ENCODE results near the gene AK4.

AK4 gene

DNA sequence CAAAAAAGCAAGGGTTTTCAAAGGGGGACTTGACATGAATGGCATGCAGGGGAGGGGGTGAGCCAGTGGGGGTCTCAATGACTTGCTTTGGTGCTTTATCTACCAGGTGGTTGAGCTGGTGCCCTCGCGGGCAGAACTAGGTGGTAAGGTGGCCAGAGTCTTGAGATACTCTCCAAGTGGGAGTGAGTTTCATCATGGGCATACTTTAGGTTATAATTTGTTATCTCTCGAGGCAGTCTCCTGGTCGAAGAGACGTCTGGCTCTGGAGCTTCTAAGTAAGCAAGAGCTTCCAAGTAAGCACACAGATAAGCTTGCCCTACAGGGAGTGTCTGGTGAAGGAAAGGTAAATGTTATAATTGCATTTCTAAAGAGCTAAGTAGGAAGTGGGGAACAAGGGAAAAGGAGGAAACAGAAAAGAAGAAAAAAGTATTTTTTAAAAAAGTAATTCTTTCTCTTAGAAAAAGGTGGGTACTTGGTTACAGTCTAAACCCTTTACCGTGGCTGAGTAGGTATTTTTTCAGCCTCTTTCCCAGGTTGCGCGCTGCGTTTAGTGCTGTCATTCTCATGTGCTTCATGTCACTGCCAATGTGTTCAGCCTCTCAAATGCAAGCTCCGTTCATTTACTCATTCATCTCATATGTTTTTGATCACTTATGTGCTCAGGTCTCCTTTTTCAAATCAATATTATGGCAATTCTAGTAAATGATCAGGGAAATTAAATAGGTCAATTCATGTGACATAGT is 129.8 kb downstream of the AK4 start:
- no peaks in the 10 kb centered on the region for H3K4me1 Mint-ChIP-seq (ENCODE audit: low read depth)
- no peak overlapping the region for H3K4me3 Mint-ChIP-seq
- H3K9me3 Mint-ChIP-seq (ENCODE audit: low read depth): no peaks in the 10 kb centered on the region
- H3K27me3 Mint-ChIP-seq: peaks cover 13% of the 10 kb centered on the region
- no peak overlapping the region for H3K27ac Mint-ChIP-seq
- no peaks in the 10 kb centered on the region for H3K36me3 Mint-ChIP-seq

GRCh38 chr1:65278376-65279069 is 130.5 kb downstream of the AK4 start:
- no peak overlapping the region for H3K4me3 Mint-ChIP-seq
- H3K27me3 Mint-ChIP-seq: peaks cover 13% of the 10 kb centered on the region
- no peaks in the 10 kb centered on the region for H3K9me3 Mint-ChIP-seq (ENCODE audit: low read depth)
- H3K36me3 Mint-ChIP-seq: no peaks in the 10 kb centered on the region
- H3K4me1 Mint-ChIP-seq (ENCODE audit: low read depth): no peaks in the 10 kb centered on the region
- H3K27ac Mint-ChIP-seq: no peak overlapping the region

GRCh38 chr1:65279070-65279779 is 131.2 kb downstream of the AK4 start:
- no peaks in the 10 kb centered on the region for H3K9me3 Mint-ChIP-seq (ENCODE audit: low read depth)
- H3K4me1 Mint-ChIP-seq (ENCODE audit: low read depth): no peaks in the 10 kb centered on the region
- no peak overlapping the region for H3K4me3 Mint-ChIP-seq
- H3K27ac Mint-ChIP-seq: no peak overlapping the region
- H3K27me3 Mint-ChIP-seq: peaks cover 13% of the 10 kb centered on the region
- H3K36me3 Mint-ChIP-seq: peaks cover 5% of the 10 kb centered on the region

All from activated naive CD8-positive, alpha-beta T cell (primary cell).